D341Med (cell line): ENCODE data around the gene NCKAP5.
"Not testable (repeated sequence)": the region's sequence is repeated elsewhere in the genome, so short reads cannot be mapped to it uniquely, and the experiment has no call there.

ENCODE experiments used
- DNase-seq: peaks from one replicate; pipeline ENCODE4 v3.0.0; 2012; ENCODE audit warnings: low spot score

NCKAP5 gene

GRCh38 chr2:132701810-132702209 is 866.5 kb downstream of the NCKAP5 start:
- no peak for DNase-seq

- DNase-seq = not testable (repeated sequence)
Observed at GRCh38 chr2:132699802-132700201, 868.5 kb downstream of the NCKAP5 start.

- DNase-seq = not testable (repeated sequence)
Observed at GRCh38 chr2:132698347-132698746, 869.9 kb downstream of the NCKAP5 start.

- DNase-seq = no peak
Observed at GRCh38 chr2:132697556-132698205, 870.6 kb downstream of the NCKAP5 start.

- no peak for DNase-seq
Observed at GRCh38 chr2:132692816-132693215, 875.4 kb downstream of the NCKAP5 start.

- no peak for DNase-seq
Observed at GRCh38 chr2:132691556-132691955, 876.7 kb downstream of the NCKAP5 start.

- DNase-seq = no peak
Observed at GRCh38 chr2:132690664-132691303, 877.5 kb downstream of the NCKAP5 start.

- DNase-seq = no peak
Observed at GRCh38 chr2:132681766-132682165, 886.5 kb downstream of the NCKAP5 start.

GRCh38 chr2:132680544-132680943 is 887.7 kb downstream of the NCKAP5 start:
- DNase-seq = no peak

- no peak for DNase-seq
Observed at GRCh38 chr2:132678483-132678882, 889.8 kb downstream of the NCKAP5 start.

- DNase-seq = no peak
Observed at GRCh38 chr2:132677661-132678060, 890.6 kb downstream of the NCKAP5 start.

GRCh38 chr2:132676999-132677398 is 891.3 kb downstream of the NCKAP5 start:
- DNase-seq = no peak

- DNase-seq = no peak
Observed at GRCh38 chr2:132671151-132671835, 897.0 kb downstream of the NCKAP5 start.

- DNase-seq = peak; percentile 30
Observed at GRCh38 chr2:132670496-132671150, 897.6 kb downstream of the NCKAP5 start.

GRCh38 chr2:132669908-132670495 is 898.3 kb downstream of the NCKAP5 start, which contains the start of gene LYPD1:
LYPD1 (minus strand) TSS chr2:132670205; CDS start chr2:132669932, 273 bp downstream.
- peak; percentile 67 for DNase-seq

GRCh38 chr2:132668987-132669907 is 899.0 kb downstream of the NCKAP5 start:
- peak; percentile 42 for DNase-seq

GRCh38 chr2:132668189-132668823 is 900.0 kb downstream of the NCKAP5 start:
- peak; percentile 39 for DNase-seq

- DNase-seq = no peak
Observed at GRCh38 chr2:132667706-132668105, 900.6 kb downstream of the NCKAP5 start.

GRCh38 chr2:132665401-132666140 is 902.7 kb downstream of the NCKAP5 start:
- no peak for DNase-seq

GRCh38 chr2:132664096-132664495 is 904.2 kb downstream of the NCKAP5 start:
- DNase-seq = no peak
